PC-3 (cell line): ENCODE measurements around the gene C9. TPM values are rescaled to one million over a fixed set of nuclear protein-coding genes. Genes with fewer than 3 reads are reported as not detected.

Experiments used
- ATAC-seq: fragments of 200-7000 bp; cut with Tn5 transposase; 2 replicates; pipeline ENCODE4 v1.9.1; 2020; ENCODE audit warnings: mild to moderate bottlenecking, moderate library complexity
- BruUV-seq: library from RNA; stranded (reverse); fragments of 400-500 nt; replicated peaks from 2 replicates; lab custom pipeline; 2021; lab: Mats Ljungman, UMichigan
- CTCF ChIA-PET: fragments of 300-600 bp; sonication (Branson Sonifier 250); formaldehyde crosslinking; loops from one replicate; lab custom pipeline; 2022; ENCODE audit warnings: antibody characterized with exemption; lab: Charles Lee
- POLR2A ChIA-PET: fragments of 300-600 bp; sonication (Branson Sonifier 250); formaldehyde crosslinking; loops from one replicate; lab custom pipeline; 2022; ENCODE audit warnings: antibody characterized with exemption; ENCODE audit not compliant: unreplicated experiment; lab: Charles Lee
- DNase-seq: peaks from one replicate; pipeline ENCODE4 v3.0.0-alpha.2; 2015
- H2AFZ ChIP-seq: fragments of 300-600 bp; sonication (generic); 2 replicates; pipeline ENCODE4 v1.6.0; 2016; ENCODE audit warnings: antibody characterized with exemption, low read length
- H3F3A ChIP-seq: fragments of 300-600 bp; sonication (generic); one replicate; pipeline ENCODE4 v1.6.0; 2017; ENCODE audit warnings: antibody characterized with exemption, low read length, control low read depth, mild to moderate bottlenecking; ENCODE audit not compliant: unreplicated experiment
- H3K27ac ChIP-seq: fragments of 300-600 bp; sonication (generic); 2 replicates; pipeline ENCODE4 v1.5.1; 2016; ENCODE audit warnings: mild to moderate bottlenecking, low read length
- H3K27me3 ChIP-seq: fragments of 300-600 bp; sonication (generic); 2 replicates; pipeline ENCODE4 v1.6.1; 2016; ENCODE audit warnings: low read length, mixed read lengths
- H3K36me3 ChIP-seq: fragments of 300-600 bp; sonication (generic); 2 replicates; pipeline ENCODE4 v1.6.1; 2016; ENCODE audit warnings: low read depth, mixed run types, low read length, mixed read lengths
- H3K4me1 ChIP-seq: fragments of 300-600 bp; sonication (generic); 2 replicates; pipeline ENCODE4 v1.5.1; 2016; ENCODE audit warnings: low read length; ENCODE audit not compliant: insufficient read depth
- H3K4me2 ChIP-seq: fragments of 300-600 bp; sonication (generic); 2 replicates; pipeline ENCODE4 v1.6.0; 2016; ENCODE audit warnings: low read length
- H3K4me3 ChIP-seq: fragments of 300-600 bp; sonication (generic); 2 replicates; pipeline ENCODE4 v1.5.1; 2016; ENCODE audit warnings: mild to moderate bottlenecking, low read length, mixed read lengths
- H3K79me2 ChIP-seq: fragments of 300-600 bp; sonication (generic); 2 replicates; pipeline ENCODE4 v1.6.1; 2017; ENCODE audit warnings: low read length, mixed read lengths
- H3K9ac ChIP-seq: fragments of 300-600 bp; sonication (generic); 2 replicates; pipeline ENCODE4 v1.6.0; 2016; ENCODE audit warnings: mild to moderate bottlenecking, low read length
- H3K9me2 ChIP-seq: fragments of 300-600 bp; sonication (generic); replicated peaks from 2 replicates; pipeline ENCODE4 v1.6.1; 2016; ENCODE audit warnings: mixed run types, low read length, mixed read lengths
- H3K9me3 ChIP-seq: fragments of 300-600 bp; sonication (generic); 2 replicates; pipeline ENCODE4 v1.6.1; 2016; ENCODE audit warnings: low read length, mixed read lengths
- H4K20me1 ChIP-seq: fragments of 300-600 bp; sonication (generic); 2 replicates; pipeline ENCODE4 v1.6.1; 2016; ENCODE audit warnings: low read length, mixed read lengths
- CTCF ChIP-seq: fragments of 300-600 bp; sonication (generic); conservative IDR thresholded peaks from 2 replicates; pipeline ENCODE4 v1.5.1; 2017; ENCODE audit warnings: antibody characterized with exemption, low read depth, mild to moderate bottlenecking, low read length
- EZH2 ChIP-seq: fragments of 300-600 bp; sonication (generic); IDR thresholded peaks from one replicate; pipeline ENCODE4 v1.6.1; 2017; ENCODE audit warnings: antibody characterized with exemption, mild to moderate bottlenecking, low read length; ENCODE audit not compliant: unreplicated experiment
- EZH2phosphoT487 ChIP-seq: fragments of 300-600 bp; sonication (generic); IDR thresholded peaks from 2 replicates; pipeline ENCODE4 v1.6.1; 2018; ENCODE audit warnings: mild to moderate bottlenecking, antibody characterized with exemption, low read length, borderline replicate concordance
- intact Hi-C: fragments of 100-400 bp; cut with micrococcal nuclease; formaldehyde crosslinking; loops from 2 replicates; pipeline ENCODE4 v1.9.0; 2023
- total RNA-seq: library from RNA; depleted of rRNA; stranded (reverse); fragments of >200 nt; gene quantifications from 2 replicates; pipeline ENCODE4 v1.2.3, GENCODE V29; 2014

The C9 gene
- total RNA-seq, 1 experiment from 2014 or later: not detected

DNA sequence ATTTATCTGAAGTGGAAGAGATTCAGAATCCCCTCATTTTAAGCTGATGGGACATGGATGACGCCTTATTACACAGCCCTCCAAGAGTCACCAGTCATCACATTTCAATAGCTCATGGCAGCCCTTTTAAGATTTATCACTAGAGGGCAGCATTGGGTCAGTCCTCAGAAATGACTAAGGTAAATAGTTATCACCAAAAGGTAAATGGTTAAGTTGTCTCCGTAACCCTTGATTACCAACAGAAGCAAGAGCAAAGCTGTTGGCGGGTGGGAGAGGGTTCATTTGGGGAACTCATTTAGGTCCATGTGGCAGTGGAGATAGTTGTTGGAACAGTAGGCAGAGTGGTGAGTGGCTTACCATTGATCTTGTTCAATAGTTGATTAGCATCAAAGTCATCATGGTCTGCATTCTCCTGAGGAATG is 12.0 kb upstream of the C9 start:
- no peak overlapping the region for H3K4me3 ChIP-seq
- POLR2A ChIA-PET: no interaction called here
- TF ChIP-seq CTCF (peak; percentile 98), EZH2phosphoT487 (no peak), EZH2 (no peak)
- no peak overlapping the region for H3K27ac ChIP-seq
- H3K9me3 ChIP-seq: no peaks in the 10 kb centered on the region
- CTCF ChIA-PET: interaction anchor here (0.5 to 2.0 kb wide), 13 partner anchors 19 to 1168 kb away, joined by 3 to 54 read pairs (median 5); partner anchors contain the start of gene DAB2
- no peaks in the 10 kb centered on the region for H3F3A ChIP-seq
- H4K20me1 ChIP-seq: no peaks in the 10 kb centered on the region
- H3K36me3 ChIP-seq: peaks cover 4% of the 10 kb centered on the region; the same call in 1 of the 2 replicates
- DNase-seq (peak; percentile 94), ATAC-seq (peak; percentile 77)
- H3K4me2 ChIP-seq: no peak overlapping the region
- H3K4me1 ChIP-seq: no peaks in the 10 kb centered on the region
- H2AFZ ChIP-seq: no peak overlapping the region
- intact Hi-C loops: loop anchor here (1.0 to 5.0 kb wide), 4 partner anchors 49 to 194 kb away; partner anchors contain the start of gene FYB1
- no peaks in the 10 kb centered on the region for H3K27me3 ChIP-seq
- H3K9me2 ChIP-seq: no peaks in the 10 kb centered on the region
- H3K9ac ChIP-seq: no peak overlapping the region
- BruUV-seq: no TSS peak
- H3K79me2 ChIP-seq: no peaks in the 10 kb centered on the region

GRCh38 chr5:39373791-39374190 is 9.5 kb upstream of the C9 start:
- no peaks in the 10 kb centered on the region for H3K9me2 ChIP-seq
- H3K4me1 ChIP-seq: no peaks in the 10 kb centered on the region
- no peak overlapping the region for H3K4me2 ChIP-seq
- no peaks in the 10 kb centered on the region for H3K79me2 ChIP-seq
- H2AFZ ChIP-seq: no peak overlapping the region
- ChIA-PET CTCF (no interaction called here), POLR2A (no interaction called here)
- TF ChIP-seq EZH2 (no peak), EZH2phosphoT487 (no peak), CTCF (no peak)
- no peaks in the 10 kb centered on the region for H4K20me1 ChIP-seq
- intact Hi-C loops: no loop called here
- peaks cover 4% of the 10 kb centered on the region; the same call in 1 of the 2 replicates for H3K36me3 ChIP-seq
- H3K9me3 ChIP-seq: no peaks in the 10 kb centered on the region
- no peak overlapping the region for H3K9ac ChIP-seq
- H3K4me3 ChIP-seq: no peak overlapping the region
- H3K27me3 ChIP-seq: no peaks in the 10 kb centered on the region
- BruUV-seq: no TSS peak
- H3K27ac ChIP-seq: no peak overlapping the region
- ATAC-seq: no peak
- H3F3A ChIP-seq: no peaks in the 10 kb centered on the region
- DNase-seq: no peak

- H3K27ac ChIP-seq: no peak overlapping the region
- ATAC-seq: no peak
- H3K4me2 ChIP-seq: no peak overlapping the region
- intact Hi-C loops: no loop called here
- ChIA-PET POLR2A (no interaction called here), CTCF (no interaction called here)
- no peaks in the 10 kb centered on the region for H3F3A ChIP-seq
- H2AFZ ChIP-seq: no peak overlapping the region
- H3K79me2 ChIP-seq: no peaks in the 10 kb centered on the region
- H3K4me3 ChIP-seq: no peak overlapping the region
- no peaks in the 10 kb centered on the region for H4K20me1 ChIP-seq
- DNase-seq: no peak
- H3K27me3 ChIP-seq: no peaks in the 10 kb centered on the region
- no peaks in the 10 kb centered on the region for H3K9me2 ChIP-seq
- BruUV-seq: no TSS peak
- TF ChIP-seq CTCF (no peak), EZH2phosphoT487 (no peak), EZH2 (no peak)
- H3K4me1 ChIP-seq: no peaks in the 10 kb centered on the region
- no peak overlapping the region for H3K9ac ChIP-seq
- no peaks in the 10 kb centered on the region for H3K9me3 ChIP-seq
- peaks cover 4% of the 10 kb centered on the region; the same call in 1 of the 2 replicates for H3K36me3 ChIP-seq
Measured at GRCh38 chr5:39371367-39371635, 7.0 kb upstream of the C9 start.
